ENCODE data around the gene PTPRE.

DNA sequence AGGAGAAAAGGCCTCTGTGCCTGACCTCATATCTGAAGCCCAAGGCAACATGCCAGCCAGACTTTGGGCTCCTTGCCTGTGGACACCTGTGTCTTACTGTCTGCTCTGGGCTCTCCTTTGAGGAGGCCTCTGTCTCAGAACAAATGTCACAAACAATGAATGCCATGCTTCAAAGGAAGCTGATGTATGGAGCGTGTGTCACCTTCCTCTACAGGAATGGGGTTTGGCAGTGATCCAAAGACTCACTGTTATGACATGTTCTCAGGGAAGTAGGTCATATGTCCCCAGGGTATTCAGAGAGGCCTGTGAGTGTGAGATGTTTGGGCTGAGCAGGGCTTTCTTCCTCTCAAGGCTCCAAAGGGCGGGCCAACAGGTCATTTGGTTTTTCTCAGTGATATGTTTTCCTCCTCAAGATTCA lies 38.4 kb downstream of the PTPRE start:
- TF ChIP-seq, protein P1, sequence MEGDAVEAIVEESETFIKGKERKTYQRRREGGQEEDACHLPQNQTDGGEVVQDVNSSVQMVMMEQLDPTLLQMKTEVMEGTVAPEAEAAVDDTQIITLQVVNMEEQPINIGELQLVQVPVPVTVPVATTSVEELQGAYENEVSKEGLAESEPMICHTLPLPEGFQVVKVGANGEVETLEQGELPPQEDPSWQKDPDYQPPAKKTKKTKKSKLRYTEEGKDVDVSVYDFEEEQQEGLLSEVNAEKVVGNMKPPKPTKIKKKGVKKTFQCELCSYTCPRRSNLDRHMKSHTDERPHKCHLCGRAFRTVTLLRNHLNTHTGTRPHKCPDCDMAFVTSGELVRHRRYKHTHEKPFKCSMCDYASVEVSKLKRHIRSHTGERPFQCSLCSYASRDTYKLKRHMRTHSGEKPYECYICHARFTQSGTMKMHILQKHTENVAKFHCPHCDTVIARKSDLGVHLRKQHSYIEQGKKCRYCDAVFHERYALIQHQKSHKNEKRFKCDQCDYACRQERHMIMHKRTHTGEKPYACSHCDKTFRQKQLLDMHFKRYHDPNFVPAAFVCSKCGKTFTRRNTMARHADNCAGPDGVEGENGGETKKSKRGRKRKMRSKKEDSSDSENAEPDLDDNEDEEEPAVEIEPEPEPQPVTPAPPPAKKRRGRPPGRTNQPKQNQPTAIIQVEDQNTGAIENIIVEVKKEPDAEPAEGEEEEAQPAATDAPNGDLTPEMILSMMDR (conservative IDR thresholded peaks at IDR 0.05; ENCODE audit: low read depth, low read length), result no peak
- TF ChIP-seq EZH2 (IDR thresholded peaks at IDR 0.05; ENCODE audit: borderline replicate concordance, low read depth, low read length, poor library complexity, severe bottlenecking), result no peak

Measured in A673 (cell line).